H1 (cell line): ENCODE data around the gene CMC1. TPM values are rescaled to one million over a fixed set of nuclear protein-coding genes. Genes with fewer than 3 reads are reported as not detected.

ENCODE experiments used
- CTCF ChIA-PET: fragments of 300-600 bp; sonication (Branson Sonifier 250); formaldehyde crosslinking; loops from one replicate; lab custom pipeline; 2021; ENCODE audit not compliant: partially characterized antibody; lab: Charles Lee
- POLR2A ChIA-PET: fragments of 300-600 bp; sonication (Branson Sonifier 250); formaldehyde crosslinking; loops from one replicate; lab custom pipeline; 2021; ENCODE audit warnings: inconsistent platforms; ENCODE audit not compliant: partially characterized antibody; lab: Charles Lee
- DNase-seq, 2 experiments: peaks; one replicate each; pipeline versions ENCODE4 v3.0.0 to v3.0.0-alpha.2; 2010 to 2022; ENCODE audit warnings: low spot score in 2 of 2, low read depth in 1 of 2, mixed read lengths in 1 of 2
- FAIRE-seq: peaks from 2 replicates; lab custom pipeline; 2011; peaks lifted over from hg19 to GRCh38; lab: Jason Lieb, UNC
- H2AFZ ChIP-seq: 2 replicates; pipeline ENCODE4 v1.8.1; 2012; ENCODE audit warnings: low read length, inconsistent platforms
- H2AK5ac ChIP-seq: 2 replicates; pipeline ENCODE4 v1.6.1; 2013; ENCODE audit warnings: low read depth, low read length
- H2BK120ac ChIP-seq: replicated peaks from 2 replicates; pipeline ENCODE3; 2013; ENCODE audit warnings: low read depth, low read length, inconsistent platforms
- H2BK12ac ChIP-seq: 2 replicates; pipeline ENCODE4 v1.6.1; 2013; ENCODE audit warnings: low read depth, low read length
- H2BK15ac ChIP-seq: 2 replicates; pipeline ENCODE4 v1.6.1; 2013; ENCODE audit warnings: low read length
- H2BK20ac ChIP-seq: 2 replicates; pipeline ENCODE4 v1.6.1; 2013; ENCODE audit warnings: low read length
- H2BK5ac ChIP-seq: 2 replicates; pipeline ENCODE4 v1.6.1; 2013; ENCODE audit warnings: low read depth, low read length
- H3K14ac ChIP-seq: 2 replicates; pipeline ENCODE4 v1.6.1; 2013; ENCODE audit warnings: inconsistent platforms; ENCODE audit not compliant: insufficient read length
- H3K18ac ChIP-seq: 2 replicates; pipeline ENCODE4 v1.6.1; 2013; ENCODE audit warnings: low read length; ENCODE audit errors: extremely low read depth
- H3K23ac ChIP-seq: 2 replicates; pipeline ENCODE4 v1.6.1; 2013; ENCODE audit warnings: inconsistent platforms; ENCODE audit not compliant: insufficient read length
- H3K23me2 ChIP-seq: 2 replicates; pipeline ENCODE4 v1.6.1; 2013; ENCODE audit warnings: low read depth, low read length
- H3K27ac ChIP-seq: 2 replicates; pipeline ENCODE4 v1.6.1; 2011; ENCODE audit warnings: low read depth, low read length, inconsistent platforms
- H3K27me3 ChIP-seq, 4 experiments: replicated peaks in 1 of 4; 1 replicate in 1 of 4; 2 replicates in 3 of 4; pipeline versions ENCODE4 v1.6.1 to v1.8.1; 2011 to 2013; ENCODE audit warnings: low read length in 3 of 4, mild to moderate bottlenecking in 3 of 4, inconsistent platforms in 2 of 4, mixed read lengths in 2 of 4, moderate library complexity in 1 of 4; ENCODE audit not compliant: control insufficient read depth in 3 of 4, insufficient read depth in 3 of 4; ENCODE audit errors: extremely low read depth in 1 of 4
- H3K36me3 ChIP-seq, 4 experiments: 2 replicates each; pipeline versions ENCODE4 v1.6.1 to v1.8.1; 2011 to 2013; ENCODE audit warnings: mild to moderate bottlenecking in 4 of 4, low read length in 3 of 4, moderate library complexity in 2 of 4, control low read depth in 1 of 4, inconsistent platforms in 1 of 4; ENCODE audit not compliant: insufficient read depth in 4 of 4, control insufficient read depth in 2 of 4
- H3K4ac ChIP-seq: replicated peaks from 2 replicates; pipeline ENCODE3; 2013; ENCODE audit warnings: low read length, low read depth, mixed read lengths, inconsistent platforms; ENCODE audit not compliant: insufficient read length
- H3K4me1 ChIP-seq, 4 experiments: replicated peaks in 1 of 4; 1 replicate in 1 of 4; 2 replicates in 3 of 4; pipeline versions ENCODE4 v1.6.1 to v1.8.1; 2011 to 2013; ENCODE audit warnings: low read length in 3 of 4, inconsistent platforms in 2 of 4, mixed read lengths in 1 of 4; ENCODE audit not compliant: insufficient read depth in 4 of 4, control insufficient read depth in 3 of 4
- H3K4me2 ChIP-seq, 2 experiments: 2 replicates each; pipeline versions ENCODE4 v1.6.1 to v1.8.1; 2011 to 2013; ENCODE audit warnings: low read depth in 2 of 2, low read length in 2 of 2, control low read depth in 1 of 2, inconsistent platforms in 1 of 2, mild to moderate bottlenecking in 1 of 2; ENCODE audit not compliant: insufficient read depth in 1 of 2
- H3K4me3 ChIP-seq, 4 experiments: fragments of 200-600, 300-600 bp in 1 of 4; sonication (generic), shearing (Covaris generic), sonication (Bioruptor Twin) in 1 of 4; 2 replicates each; pipeline versions ENCODE4 v1.5.1 to v1.8.1; 2011 to 2016; ENCODE audit warnings: low read length in 4 of 4, low read depth in 3 of 4, control low read depth in 2 of 4, inconsistent platforms in 2 of 4, mild to moderate bottlenecking in 2 of 4, mixed read lengths in 1 of 4, moderate library complexity in 1 of 4; ENCODE audit not compliant: insufficient read depth in 2 of 4; ENCODE audit errors: extremely low read depth in 1 of 4
- H3K56ac ChIP-seq: replicated peaks from 2 replicates; pipeline ENCODE3; 2013; ENCODE audit warnings: low read depth, mild to moderate bottlenecking, mixed read lengths, low read length, inconsistent platforms; ENCODE audit not compliant: insufficient read length
- H3K79me1 ChIP-seq: 2 replicates; pipeline ENCODE4 v1.6.1; 2013; ENCODE audit warnings: low read depth, low read length, control low read depth
- H3K79me2 ChIP-seq, 2 experiments: 2 replicates each; pipeline versions ENCODE4 v1.6.1 to v1.8.1; 2012 to 2013; ENCODE audit warnings: low read length in 2 of 2, mild to moderate bottlenecking in 2 of 2, inconsistent platforms in 1 of 2; ENCODE audit not compliant: insufficient read depth in 2 of 2, control insufficient read depth in 1 of 2
- H3K9ac ChIP-seq, 4 experiments: replicated peaks in 1 of 4; 1 replicate in 1 of 4; 2 replicates in 3 of 4; pipeline versions ENCODE4 v1.6.1 to v1.8.1; 2011 to 2013; ENCODE audit warnings: low read depth in 3 of 4, low read length in 3 of 4, control low read depth in 2 of 4, mild to moderate bottlenecking in 2 of 4, moderate library complexity in 2 of 4, inconsistent platforms in 1 of 4; ENCODE audit errors: extremely low read depth in 1 of 4
- H3K9me3 ChIP-seq, 2 experiments: 2 replicates each; pipeline versions ENCODE4 v1.6.1 to v1.8.1; 2012 to 2013; ENCODE audit warnings: mild to moderate bottlenecking in 2 of 2, moderate library complexity in 2 of 2, control low read depth in 1 of 2, inconsistent platforms in 1 of 2, low read depth in 1 of 2, low read length in 1 of 2, mixed read lengths in 1 of 2; ENCODE audit not compliant: insufficient read depth in 2 of 2
- H4K20me1 ChIP-seq, 2 experiments: replicated peaks in 1 of 2; 2 replicates each; pipeline versions ENCODE3 to v1.8.1; 2011 to 2013; ENCODE audit warnings: inconsistent platforms in 2 of 2, low read length in 2 of 2, mild to moderate bottlenecking in 1 of 2; ENCODE audit not compliant: insufficient read depth in 2 of 2, control insufficient read depth in 1 of 2
- H4K5ac ChIP-seq: 2 replicates; pipeline ENCODE4 v1.6.1; 2013; ENCODE audit warnings: low read length, low read depth, mixed read lengths, inconsistent platforms; ENCODE audit not compliant: insufficient read length
- H4K8ac ChIP-seq: 2 replicates; pipeline ENCODE4 v1.8.0; 2013; ENCODE audit warnings: mild to moderate bottlenecking, moderate library complexity, low read length, inconsistent platforms; ENCODE audit not compliant: insufficient read depth; ENCODE audit errors: extremely low read depth
- H4K91ac ChIP-seq: replicated peaks from 2 replicates; pipeline ENCODE3; 2013; ENCODE audit warnings: low read length, mixed read lengths, inconsistent platforms; ENCODE audit not compliant: insufficient read length
- BACH1 ChIP-seq: IDR thresholded peaks from 2 replicates; pipeline ENCODE4 v1.6.1; 2012; ENCODE audit warnings: low read length, improper control_type of control experiment
- CBX5 ChIP-seq: fragments of 300-800, 300-1000 bp; sonication (generic); IDR thresholded peaks from 2 replicates; pipeline ENCODE4 v1.7.1; 2016; ENCODE audit warnings: antibody characterized with exemption, low read length, low read depth
- CEBPB ChIP-seq: IDR thresholded peaks from 2 replicates; pipeline ENCODE4 v1.6.1; 2012; ENCODE audit warnings: low read depth, low read length
- EGR1 ChIP-seq: IDR thresholded peaks from 2 replicates; pipeline ENCODE4 v1.6.1; 2011; ENCODE audit warnings: low read depth, low read length, borderline replicate concordance
- GABPA ChIP-seq: IDR thresholded peaks from 2 replicates; pipeline ENCODE4 v1.6.1; 2011; ENCODE audit warnings: mild to moderate bottlenecking, low read length, moderate library complexity, borderline replicate concordance; ENCODE audit not compliant: insufficient read depth
- NANOG ChIP-seq: IDR thresholded peaks from 2 replicates; pipeline ENCODE4 v1.6.1; 2011; ENCODE audit warnings: low read length, low read depth, mild to moderate bottlenecking, inconsistent platforms; ENCODE audit not compliant: insufficient read depth, poor library complexity, severe bottlenecking
- POLR2AphosphoS5 ChIP-seq: IDR thresholded peaks from 2 replicates; pipeline ENCODE4 v1.6.1; 2011; ENCODE audit warnings: low read depth, low read length
- RBBP5 ChIP-seq: IDR thresholded peaks from 2 replicates; pipeline ENCODE4 v1.7.1; 2012; ENCODE audit warnings: low read depth, mild to moderate bottlenecking, inconsistent platforms, low read length, moderate library complexity, borderline replicate concordance
- RNF2 ChIP-seq: fragments of 200-900, 300-1000 bp; sonication (generic); IDR thresholded peaks from 2 replicates; pipeline ENCODE4 v1.7.1; 2016; ENCODE audit warnings: borderline replicate concordance, low read depth, mild to moderate bottlenecking, antibody characterized with exemption, low read length; ENCODE audit not compliant: poor library complexity, severe bottlenecking; ENCODE audit errors: missing control alignments
- SIN3A ChIP-seq, 2 experiments: IDR thresholded peaks in 1 of 2; conservative IDR thresholded peaks in 1 of 2; 2 replicates each; pipeline ENCODE4 v1.6.1; 2011 to 2012; ENCODE audit warnings: low read length in 2 of 2, improper control_type of control experiment in 1 of 2, low read depth in 1 of 2, mild to moderate bottlenecking in 1 of 2
- SIX5 ChIP-seq: IDR thresholded peaks from 2 replicates; pipeline ENCODE4 v1.6.1; 2011; ENCODE audit warnings: mild to moderate bottlenecking, low read depth, low read length
- SRF ChIP-seq: IDR thresholded peaks from 2 replicates; pipeline ENCODE4 v1.6.1; 2011; ENCODE audit warnings: mild to moderate bottlenecking, low read depth, low read length, moderate library complexity
- TBP ChIP-seq: IDR thresholded peaks from 2 replicates; pipeline ENCODE4 v1.6.1; 2011; ENCODE audit warnings: low read depth, low read length, improper control_type of control experiment
- ZNF274 ChIP-seq: IDR thresholded peaks from 2 replicates; pipeline ENCODE4 v1.7.0; 2012; ENCODE audit warnings: low read length, borderline replicate concordance; ENCODE audit errors: extremely low read depth
- polyA plus RNA-seq, 7 experiments: library from polyadenylated mRNA; depleted of rRNA in 3 of 7; stranded (reverse) in 5 of 7; unstranded in 2 of 7; fragments of >200 nt in 5 of 7; fragments of 200-250 nt in 2 of 7; gene quantifications; 1 replicate in 5 of 7; 2 replicates in 1 of 7; 4 replicates in 1 of 7; pipeline versions ENCODE4 v1.2.1 to v1.2.3, GENCODE V29; 2011 to 2013; ENCODE audit warnings: missing spikeins in 2 of 7, mixed read lengths in 2 of 7
- total RNA-seq: library from RNA; stranded (reverse); fragmentation: NEBNext Ultra II Directional; extraction: Animal tissue kit (Norgen Biotek cat#: 25700); gene quantifications from 2 replicates; pipeline ENCODE4 v1.2.1, GENCODE V29; 2021

Gene CMC1
- total and polyA plus RNA-seq, 2 of the 8 experiments (the other 6 are each of a cell fraction or from before 2014, with no cell fraction given) = 11.4 to 19.4 TPM

DNA sequence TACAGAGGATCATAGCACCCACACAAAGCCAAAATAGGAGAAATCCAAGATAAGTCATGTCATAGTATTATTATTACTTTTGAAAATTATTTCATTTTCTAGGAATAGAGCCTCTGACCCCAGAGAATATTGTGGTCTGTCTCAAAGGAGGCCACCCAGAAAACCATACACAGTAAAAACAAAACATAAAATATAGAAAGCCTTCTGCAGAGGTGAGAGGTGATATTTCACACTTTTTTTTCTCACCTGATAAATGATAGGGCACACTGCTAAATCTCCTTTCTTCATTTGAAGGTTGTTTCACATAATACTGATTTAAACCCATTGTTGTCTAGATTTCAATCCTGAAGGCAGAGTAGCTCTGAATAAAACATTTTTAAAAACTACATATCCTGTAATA lies 7.0 kb upstream of the CMC1 start:
- no peak for TF ChIP-seq EGR1
- no peak for TF ChIP-seq TBP
- TF ChIP-seq GABPA = no peak
- TF ChIP-seq CEBPB = no peak
- no peak for TF ChIP-seq POLR2AphosphoS5
- TF ChIP-seq RBBP5 = no peak
- no peak for TF ChIP-seq NANOG
- TF ChIP-seq SIN3A (conservative IDR thresholded peaks at IDR 0.05 in 1 of 2, IDR thresholded peaks at IDR 0.05 in 1 of 2; ENCODE audit: low read depth in 1 of 2, low read length in 2 of 2) = no peak
- TF ChIP-seq ZNF274 = no peak
- no peak for TF ChIP-seq RNF2
- no peak for TF ChIP-seq SIX5
- TF ChIP-seq BACH1 = no peak
- no peak for TF ChIP-seq SRF
- no peak for TF ChIP-seq CBX5
- TF ChIP-seq, all 59 proteins: peak for 0
- no peak overlapping the region for H2AK5ac ChIP-seq
- H3K4me1 ChIP-seq = peaks cover 0 to 4% (median 1%) of the 10 kb centered on the region in 4 experiments; a peak in 2 of 7 replicates
- no peak overlapping the region for H3K18ac ChIP-seq
- H3K23ac ChIP-seq = no peak overlapping the region
- no peaks in the 10 kb centered on the region for H4K20me1 ChIP-seq
- H4K5ac ChIP-seq = no peak overlapping the region
- H3K56ac ChIP-seq = no peak overlapping the region
- no peak overlapping the region for H2BK12ac ChIP-seq
- DNase-seq (no peak), FAIRE-seq (no peak)
- H3K27ac ChIP-seq = no peak overlapping the region
- H3K14ac ChIP-seq = no peak overlapping the region
- H3K4ac ChIP-seq = no peak overlapping the region
- H3K36me3 ChIP-seq = no peaks in the 10 kb centered on the region
- no peak overlapping the region for H2BK5ac ChIP-seq
- no peaks in the 10 kb centered on the region for H3K79me1 ChIP-seq
- no peak overlapping the region for H4K91ac ChIP-seq
- H2BK120ac ChIP-seq = no peak overlapping the region
- no peaks in the 10 kb centered on the region for H3K23me2 ChIP-seq
- no peaks in the 10 kb centered on the region for H3K9me3 ChIP-seq
- H2AFZ ChIP-seq = no peak overlapping the region
- no peaks in the 10 kb centered on the region for H3K27me3 ChIP-seq
- no peak overlapping the region for H3K4me2 ChIP-seq
- H3K4me3 ChIP-seq = no peak overlapping the region
- no peak overlapping the region for H4K8ac ChIP-seq
- no peak overlapping the region for H2BK20ac ChIP-seq
- CTCF ChIA-PET = interaction anchor here (1.0 kb wide), 1 partner anchor 20 kb away, joined by 3 read pairs; no protein-coding TSS in a partner anchor
- H2BK15ac ChIP-seq = no peak overlapping the region
- POLR2A ChIA-PET = no interaction called here
- H3K9ac ChIP-seq = no peak overlapping the region
- H3K79me2 ChIP-seq = no peaks in the 10 kb centered on the region
